Testis (tissue), 3 donors: ENCODE results near the gene ARHGAP20. TPM values are rescaled to one million over a fixed set of nuclear protein-coding genes. Genes with fewer than 3 reads are reported as not detected.

ENCODE experiments used
- DNase-seq: peaks from one replicate; pipeline ENCODE4 v3.0.0-alpha.2; 2019
- H3K27ac ChIP-seq, 2 donors: fragments of 200-600 bp; sonication (generic); one replicate each; pipeline ENCODE4 v1.5.1; 2019
- H3K27me3 ChIP-seq: fragments of 200-600 bp; sonication (generic); one replicate; pipeline ENCODE4 v1.5.1; 2019
- H3K36me3 ChIP-seq: fragments of 200-600 bp; sonication (generic); one replicate; pipeline ENCODE4 v1.5.1; 2017; ENCODE audit warnings: low read depth; ENCODE audit errors: missing control alignments
- H3K4me1 ChIP-seq: fragments of 200-600 bp; sonication (generic); one replicate; pipeline ENCODE4 v1.5.1; 2019
- H3K4me3 ChIP-seq, 2 donors: fragments of 200-600 bp; sonication (generic); one replicate each; pipeline ENCODE4 v1.5.1; 2017 to 2019
- H3K9me3 ChIP-seq: fragments of 200-600 bp; sonication (generic); one replicate; pipeline ENCODE4 v1.5.1; 2017
- POLR2A ChIP-seq: fragments of 450-650 bp; IDR thresholded peaks from one replicate; pipeline ENCODE4 v1.6.1; 2017; ENCODE audit warnings: antibody characterized with exemption, mild to moderate bottlenecking, moderate library complexity
- WGBS, 2 donors: methylation state at CpG; one replicate each; pipeline ENCODE4 v1.1.5; 2018; 5-methylcytosine and 5-hydroxymethylcytosine counted together
- intact Hi-C: fragments of 100-400 bp; cut with DNase I; formaldehyde crosslinking; loops from one replicate; pipeline ENCODE4 v1.15.1; 2023; ENCODE audit warnings: low total_unique reads
- polyA plus RNA-seq: library from polyadenylated mRNA; stranded (reverse); fragments of 350-450 nt; fragmentation: Illumina TruSeq; extraction: RNeasy Lipid Tissue Mini Kit (QIAGEN cat#74804); gene quantifications from one replicate; pipeline ENCODE4 v1.2.3, GENCODE V29; 2014; ENCODE audit warnings: low read depth, low replicate concordance; ENCODE audit not compliant: insufficient read depth
- total RNA-seq, 2 donors: library from RNA; depleted of rRNA; stranded (reverse); fragments of >200 nt; gene quantifications; one replicate each; pipeline ENCODE4 v1.2.3, GENCODE V29; 2016
- TF ChIP-seq, protein P1 (sequence below), 3 experiments: fragments of 450-650 bp in 2 of 3; fragments of 200-600 bp in 1 of 3; sonication (generic) in 1 of 3; IDR thresholded peaks; one replicate each; pipeline ENCODE4 v1.5.1; 2016 to 2019; ENCODE audit warnings: antibody characterized with exemption in 3 of 3, mild to moderate bottlenecking in 2 of 3, moderate library complexity in 1 of 3

ARHGAP20 gene
- total and polyA plus RNA-seq, 3 donors from 2014 or later = 18.6 to 40.1 (median 37.2) TPM

DNA sequence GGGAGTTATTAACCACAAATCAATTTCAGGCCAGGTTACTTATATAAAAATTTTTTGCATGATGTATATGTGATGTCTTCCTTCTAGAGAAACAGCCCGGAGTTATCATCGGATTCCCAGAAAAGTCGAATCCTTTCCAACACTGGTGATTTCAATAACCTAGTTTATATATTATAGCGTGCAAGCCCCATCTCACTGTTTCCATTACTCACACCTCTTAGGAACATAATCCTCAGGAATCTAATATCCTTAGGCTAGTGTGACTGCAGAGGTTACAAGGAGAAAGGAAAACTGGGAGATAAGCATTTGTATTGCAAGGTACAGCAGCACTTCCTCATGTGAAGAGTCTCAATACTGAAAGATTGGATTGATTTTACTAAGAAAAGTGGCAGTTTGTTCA is 20.3 kb downstream of the ARHGAP20 start:
- intact Hi-C loops = no loop called here
- 74 to 84% methylated on average over 4 of the region's 4 CpGs for WGBS, 2 donors
- no peaks in the 10 kb centered on the region for H3K9me3 ChIP-seq
- no peak for DNase-seq
- H3K36me3 ChIP-seq = no peaks in the 10 kb centered on the region
- no peak overlapping the region for H3K27ac ChIP-seq
- no peak overlapping the region for H3K4me3 ChIP-seq
- no peaks in the 10 kb centered on the region for H3K27me3 ChIP-seq
- peaks cover 5% of the 10 kb centered on the region for H3K4me1 ChIP-seq
- no peak for TF ChIP-seq POLR2A

DNA sequence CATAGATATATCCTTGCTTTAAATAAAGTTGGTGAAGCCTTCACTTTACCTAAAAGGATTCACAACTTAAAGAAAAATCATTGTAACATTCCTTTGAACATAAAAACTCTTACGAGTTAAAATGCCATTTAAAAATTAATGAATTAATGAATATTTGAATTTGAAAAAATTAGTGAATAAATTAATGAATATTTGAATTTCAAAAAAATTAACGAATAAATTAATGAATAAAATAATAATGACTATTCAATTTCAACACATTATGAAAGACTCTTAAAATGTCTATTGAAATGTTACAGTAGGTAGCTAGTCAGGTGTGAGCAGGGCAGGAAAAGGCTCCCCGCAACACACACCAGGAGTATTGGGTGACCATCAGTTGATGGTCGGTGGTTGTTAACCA is 22.9 kb downstream of the ARHGAP20 start:
- WGBS, 2 donors = 89 to 91% methylated on average over 4 of the region's 4 CpGs
- no peaks in the 10 kb centered on the region for H3K27me3 ChIP-seq
- TF ChIP-seq, protein P1, sequence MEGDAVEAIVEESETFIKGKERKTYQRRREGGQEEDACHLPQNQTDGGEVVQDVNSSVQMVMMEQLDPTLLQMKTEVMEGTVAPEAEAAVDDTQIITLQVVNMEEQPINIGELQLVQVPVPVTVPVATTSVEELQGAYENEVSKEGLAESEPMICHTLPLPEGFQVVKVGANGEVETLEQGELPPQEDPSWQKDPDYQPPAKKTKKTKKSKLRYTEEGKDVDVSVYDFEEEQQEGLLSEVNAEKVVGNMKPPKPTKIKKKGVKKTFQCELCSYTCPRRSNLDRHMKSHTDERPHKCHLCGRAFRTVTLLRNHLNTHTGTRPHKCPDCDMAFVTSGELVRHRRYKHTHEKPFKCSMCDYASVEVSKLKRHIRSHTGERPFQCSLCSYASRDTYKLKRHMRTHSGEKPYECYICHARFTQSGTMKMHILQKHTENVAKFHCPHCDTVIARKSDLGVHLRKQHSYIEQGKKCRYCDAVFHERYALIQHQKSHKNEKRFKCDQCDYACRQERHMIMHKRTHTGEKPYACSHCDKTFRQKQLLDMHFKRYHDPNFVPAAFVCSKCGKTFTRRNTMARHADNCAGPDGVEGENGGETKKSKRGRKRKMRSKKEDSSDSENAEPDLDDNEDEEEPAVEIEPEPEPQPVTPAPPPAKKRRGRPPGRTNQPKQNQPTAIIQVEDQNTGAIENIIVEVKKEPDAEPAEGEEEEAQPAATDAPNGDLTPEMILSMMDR (IDR thresholded peaks at IDR 0.05) = no peak
- no peak for TF ChIP-seq POLR2A
- H3K9me3 ChIP-seq = no peaks in the 10 kb centered on the region
- intact Hi-C loops = no loop called here
- H3K36me3 ChIP-seq = no peaks in the 10 kb centered on the region
- no peak for DNase-seq
- H3K4me3 ChIP-seq = no peak overlapping the region
- H3K27ac ChIP-seq = no peak overlapping the region
- H3K4me1 ChIP-seq = peaks cover 5% of the 10 kb centered on the region

DNA sequence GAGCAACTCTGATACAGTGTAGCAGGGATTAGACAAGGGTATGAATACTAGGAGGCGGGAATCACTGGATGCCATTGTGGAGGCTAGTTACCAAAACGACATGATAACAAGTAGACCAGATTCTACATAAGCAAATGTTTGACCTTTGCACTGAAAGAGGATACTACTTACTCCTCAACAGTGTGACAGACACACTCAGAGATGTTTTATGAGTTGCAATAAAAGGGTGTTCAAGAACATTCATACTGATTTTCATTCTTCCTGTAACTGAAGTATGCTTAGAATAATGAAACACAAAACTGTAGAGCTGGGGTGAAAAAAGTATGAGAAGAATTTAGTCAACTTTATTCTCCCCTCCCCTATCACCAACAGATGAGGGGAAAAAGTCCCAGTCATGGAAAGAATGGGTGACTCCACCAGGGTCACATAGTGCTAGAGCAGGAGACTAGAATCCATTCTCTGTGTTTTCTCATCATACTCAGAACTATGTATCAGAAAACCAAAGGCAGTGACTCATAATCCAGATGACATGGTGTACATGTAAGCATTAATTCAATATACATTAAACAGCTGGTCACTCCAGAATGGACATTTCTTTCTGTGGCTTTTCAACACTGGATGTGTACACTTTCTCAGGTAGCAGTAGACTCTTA is 32.8 kb downstream of the ARHGAP20 start:
- Histone ChIP-seq H3K9me3 (no peaks in the 10 kb centered on the region), H3K4me1 (no peaks in the 10 kb centered on the region), H3K27ac (no peak overlapping the region), H3K36me3 (no peaks in the 10 kb centered on the region), H3K27me3 (no peaks in the 10 kb centered on the region), H3K4me3 (no peak overlapping the region)
- TF ChIP-seq POLR2A = no peak
- TF ChIP-seq, protein P1 (IDR thresholded peaks at IDR 0.05) = no peak
- DNase-seq = no peak
- intact Hi-C loops = no loop called here
- 62 to 64% methylated on average over 2 of the region's 2 CpGs for WGBS, 2 donors

DNA sequence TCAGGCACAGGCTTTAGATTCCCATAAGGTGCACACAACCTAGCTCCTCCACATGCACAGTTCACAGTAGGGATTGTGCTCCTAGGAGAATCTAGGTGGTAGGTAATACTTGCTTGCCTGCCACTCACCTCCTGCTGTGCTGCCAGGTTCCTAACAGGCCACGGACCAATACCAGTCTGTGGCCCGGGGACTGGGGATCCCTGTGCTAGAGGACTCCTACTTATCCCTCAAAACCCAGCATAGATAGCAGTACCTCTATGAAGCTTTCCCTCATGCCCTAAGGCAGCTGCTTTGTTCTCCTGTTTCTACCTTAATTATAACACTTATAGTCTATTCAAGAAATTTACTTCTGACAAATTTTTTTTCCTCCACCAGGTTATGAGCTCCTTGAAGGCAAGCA is 36.7 kb downstream of the ARHGAP20 start:
- intact Hi-C loops = no loop called here
- Histone ChIP-seq H3K4me1 (no peaks in the 10 kb centered on the region), H3K27me3 (no peaks in the 10 kb centered on the region), H3K4me3 (no peak overlapping the region), H3K9me3 (no peaks in the 10 kb centered on the region), H3K27ac (no peak overlapping the region), H3K36me3 (no peaks in the 10 kb centered on the region)
- TF ChIP-seq, protein P1 (IDR thresholded peaks at IDR 0.05) = no peak
- TF ChIP-seq POLR2A = no peak
- 87 to 100% methylated on average over 2 of the region's 2 CpGs for WGBS, 2 donors
- DNase-seq = no peak

DNA sequence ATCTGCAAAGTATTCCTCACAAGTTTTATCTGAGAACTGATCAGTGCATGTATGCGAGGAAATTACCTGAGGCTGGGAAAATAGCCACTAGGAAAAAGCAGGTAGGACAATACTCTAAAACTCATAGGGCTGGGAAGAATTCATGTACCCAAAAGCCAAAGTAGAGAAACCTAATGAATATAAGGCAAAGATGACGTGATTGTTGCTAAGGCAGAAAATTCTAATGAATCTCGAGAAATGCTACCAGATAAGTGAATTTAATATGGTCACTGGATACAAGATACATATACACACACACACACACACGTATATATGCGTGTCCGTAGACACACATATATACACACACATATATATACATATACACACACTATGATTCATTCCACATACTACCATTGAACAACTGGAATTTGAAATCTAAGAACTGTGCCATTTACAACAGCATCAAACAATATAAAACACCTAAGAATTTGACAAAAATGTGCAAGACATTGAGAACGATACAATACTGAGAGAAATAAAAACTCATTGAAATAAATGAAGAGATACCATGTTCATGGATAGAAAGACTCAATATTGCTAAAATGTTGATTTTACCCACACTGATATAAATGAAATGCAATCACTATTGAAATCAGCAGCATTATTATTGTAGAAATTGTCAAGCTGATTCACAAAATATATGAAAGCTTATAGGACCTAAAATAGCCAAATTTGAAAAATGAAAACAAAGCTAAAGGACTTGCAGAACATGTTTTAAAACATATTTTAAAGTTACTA is 46.4 kb downstream of the ARHGAP20 start:
- Histone ChIP-seq H3K4me3 (no peak overlapping the region), H3K27ac (no peak overlapping the region), H3K27me3 (no peaks in the 10 kb centered on the region), H3K4me1 (no peaks in the 10 kb centered on the region), H3K36me3 (no peaks in the 10 kb centered on the region), H3K9me3 (no peaks in the 10 kb centered on the region)
- TF ChIP-seq POLR2A = no peak
- TF ChIP-seq, protein P1 (IDR thresholded peaks at IDR 0.05) = no peak
- intact Hi-C loops = no loop called here
- DNase-seq = no peak
- 94% methylated on average over 7 of the region's 7 CpGs for WGBS, 2 donors
